Activated CD8-positive, alpha-beta memory T cell treated with anti-CD3 and anti-CD28 coated beads, Interleukin-2, amount 50 U/mL, for 24 hours (primary cell): Measurements from ENCODE around the gene ANKRD44.

Source experiments
- DNase-seq: peaks from one replicate; pipeline ENCODE4 v3.0.0-alpha.2; 2020; ENCODE audit errors: extremely low read depth

The ANKRD44 gene

DNA sequence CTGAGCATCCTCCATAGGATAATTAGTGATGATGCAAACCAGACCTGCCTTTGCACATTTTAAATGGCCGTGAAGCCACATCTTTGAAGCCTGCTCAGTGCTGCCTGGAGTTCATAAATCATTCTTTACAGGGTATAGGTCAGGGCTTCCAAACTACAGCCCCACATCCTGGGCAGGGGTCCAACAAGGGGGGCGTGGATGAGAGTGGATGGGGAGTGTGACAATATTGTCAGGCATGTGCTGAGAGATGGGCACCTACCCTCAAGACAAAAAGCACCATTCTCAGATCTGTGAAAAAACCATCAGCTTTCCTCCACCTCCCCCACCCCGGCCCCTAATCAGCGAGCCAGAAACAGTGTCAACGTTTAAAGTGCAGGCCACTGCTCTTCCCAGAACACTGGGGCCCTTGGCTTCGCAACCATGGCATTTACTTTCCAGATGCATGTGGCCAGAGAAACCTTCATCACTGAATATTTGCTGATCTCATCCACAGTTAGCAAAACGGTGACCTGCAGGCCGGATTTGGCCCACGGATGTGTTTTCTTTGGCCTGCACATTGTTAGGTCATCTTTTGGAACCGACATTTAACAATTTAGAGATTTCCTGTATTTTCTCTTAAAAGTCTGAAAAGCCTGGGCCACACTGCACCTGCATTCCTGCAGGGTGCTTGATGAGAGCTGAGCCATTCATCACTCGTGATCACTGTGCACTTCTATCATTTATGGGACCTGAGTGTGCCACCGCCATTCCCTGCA, 130.7 kb downstream of the ANKRD44 start:
- DNase-seq, result no peak

DNA sequence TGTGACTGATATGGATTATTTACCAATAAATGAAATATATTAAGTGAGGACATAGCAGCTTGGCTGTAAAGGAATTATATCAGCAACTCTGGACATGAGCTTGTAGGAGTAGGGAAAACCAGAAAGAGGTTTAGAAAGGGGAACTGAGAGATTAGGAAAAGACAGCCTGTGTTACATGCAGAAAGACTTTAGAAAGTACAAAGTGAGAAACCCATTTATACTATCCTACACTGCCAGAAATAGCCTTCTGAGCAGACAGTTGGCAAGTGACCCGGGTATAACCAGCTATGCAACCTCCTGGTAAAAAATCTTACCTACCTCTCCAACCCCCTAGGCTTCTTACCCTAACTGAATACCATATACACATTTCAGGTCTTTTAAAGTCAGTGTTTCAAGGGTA, 134.1 kb downstream of the ANKRD44 start:
- no peak for DNase-seq

DNA sequence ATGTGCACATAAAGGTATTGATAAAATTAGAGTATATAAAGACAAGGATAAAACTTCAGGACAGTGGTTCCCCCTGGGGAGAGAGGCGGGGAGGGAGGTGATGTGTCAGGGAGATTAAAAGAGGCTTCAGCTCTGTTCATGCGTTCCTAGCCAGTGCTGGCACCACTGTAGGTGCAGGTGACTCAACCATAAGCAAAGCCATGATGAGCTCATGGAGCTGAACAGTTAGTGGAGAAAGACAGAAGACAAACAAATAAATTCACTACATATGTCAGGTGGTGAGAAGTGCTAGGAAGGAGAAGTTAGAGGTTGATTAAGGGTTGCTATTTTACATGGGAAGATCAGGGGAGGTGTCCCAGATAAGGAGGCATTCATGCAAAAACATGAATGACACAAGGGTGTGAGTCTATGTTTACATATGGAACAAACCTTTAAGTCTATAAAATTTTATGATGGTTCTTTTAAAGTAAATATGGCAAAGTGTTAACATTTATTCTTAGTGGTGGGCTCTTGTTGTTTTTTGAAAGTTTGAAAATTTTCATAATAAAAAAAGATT, 136.0 kb downstream of the ANKRD44 start:
- no peak for DNase-seq

DNA sequence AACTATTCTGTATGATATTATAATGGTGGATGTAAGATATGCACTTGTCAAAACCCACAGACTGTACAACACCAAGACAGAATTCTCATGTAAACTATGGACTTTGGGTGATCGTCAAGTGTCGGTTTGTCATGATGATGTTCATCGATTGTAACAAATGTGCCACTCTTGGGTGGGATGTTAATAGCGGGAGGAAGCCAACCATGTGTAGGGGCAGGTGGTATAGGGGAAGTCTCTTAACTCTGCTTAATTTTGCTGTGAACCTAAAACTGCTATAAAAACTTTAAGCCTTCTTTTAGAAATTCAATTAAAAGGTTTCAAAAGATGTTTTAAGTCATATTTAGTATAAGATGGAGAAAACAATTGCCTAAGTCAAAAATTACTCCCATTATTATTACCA, 139.0 kb downstream of the ANKRD44 start:
- DNase-seq, result no peak

DNA sequence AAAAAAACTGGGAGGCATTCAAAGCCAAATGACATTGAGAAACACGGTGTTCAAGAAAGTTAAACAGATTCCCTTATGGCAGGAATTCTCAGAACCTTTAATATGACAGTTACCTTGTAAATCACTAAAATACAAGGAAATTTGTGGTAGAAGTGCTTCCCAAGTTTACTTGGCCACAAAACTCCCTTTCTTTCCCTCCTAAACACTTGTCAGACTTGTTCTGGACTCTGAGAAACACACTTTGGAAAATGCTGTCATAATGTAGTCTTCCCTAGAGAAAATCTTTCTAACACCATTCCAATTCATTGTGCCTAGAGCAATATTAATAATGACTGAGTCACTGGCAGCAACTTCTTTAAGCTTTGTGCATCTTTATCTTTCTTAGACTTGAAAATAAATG, 140.4 kb downstream of the ANKRD44 start:
- no peak for DNase-seq

DNA sequence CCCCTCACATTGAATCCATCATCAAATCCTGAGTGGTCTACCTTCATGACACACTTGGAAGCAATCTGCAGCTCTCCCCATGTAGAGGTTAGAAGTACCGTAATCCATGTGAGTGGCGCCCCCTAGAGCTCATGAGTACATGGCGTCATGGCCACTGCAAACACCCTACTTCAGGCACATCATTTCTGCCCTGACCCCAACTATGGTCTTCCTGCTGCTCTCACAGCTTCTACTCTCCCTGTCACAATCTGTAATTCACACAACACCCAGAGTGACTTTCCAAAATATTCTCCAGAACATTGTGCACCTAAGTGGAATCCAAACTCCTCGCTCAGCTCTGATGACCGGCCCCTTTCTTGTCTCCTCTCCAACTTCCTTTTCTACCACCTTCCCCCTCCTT, 141.9 kb downstream of the ANKRD44 start:
- peak; percentile 35 for DNase-seq

DNA sequence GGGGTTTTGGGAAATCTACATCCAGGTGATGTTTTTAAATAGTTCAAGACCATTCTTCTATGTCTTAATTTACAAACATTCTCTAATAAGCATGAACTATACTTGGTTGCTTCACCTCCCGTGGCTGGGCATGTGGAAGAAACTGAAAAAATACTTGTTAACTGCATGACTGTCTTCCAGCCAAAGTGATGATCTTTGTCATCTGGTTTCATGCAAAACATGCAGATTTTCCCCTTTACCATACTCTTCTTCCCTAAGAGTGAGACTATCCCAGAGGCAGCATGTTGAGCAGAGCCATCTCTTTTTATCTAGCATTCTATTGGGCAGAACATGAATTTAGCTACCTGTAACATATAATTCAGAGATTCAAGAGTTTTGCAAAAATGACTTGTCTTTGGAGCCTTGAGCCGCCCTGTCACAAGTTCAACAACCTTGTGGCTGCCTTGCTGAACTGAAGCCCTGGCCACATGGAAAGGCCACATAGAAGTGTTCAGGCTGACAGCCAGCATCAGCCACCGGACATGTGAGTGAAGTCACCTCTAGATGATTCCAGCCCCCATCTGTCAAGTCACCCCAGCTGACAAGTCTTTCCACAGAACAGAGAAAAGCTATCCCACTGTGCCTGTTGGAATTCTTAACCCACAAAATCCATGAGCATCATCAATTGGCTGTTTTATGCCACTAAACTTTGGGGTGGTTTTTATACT, 142.8 kb downstream of the ANKRD44 start:
- no peak for DNase-seq

DNA sequence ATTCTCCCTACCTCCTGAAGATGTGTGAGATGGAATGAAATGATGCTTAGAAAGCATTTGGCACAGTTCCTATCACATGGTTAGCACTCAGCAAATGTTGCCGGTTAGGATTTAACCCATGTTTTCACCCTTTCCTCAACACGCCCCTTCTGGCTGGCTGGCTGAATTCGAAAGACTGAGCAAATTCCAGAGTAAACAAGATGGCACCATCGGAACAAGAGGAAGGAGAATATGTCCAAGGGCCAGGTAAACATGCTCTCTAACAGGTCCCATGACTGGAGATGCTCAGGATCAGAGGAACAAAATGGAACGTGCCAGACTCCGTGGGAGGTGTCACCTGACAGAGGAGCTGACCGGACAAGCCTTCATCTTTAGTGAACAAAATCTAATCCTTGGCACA, 145.6 kb downstream of the ANKRD44 start:
- no peak for DNase-seq

DNA sequence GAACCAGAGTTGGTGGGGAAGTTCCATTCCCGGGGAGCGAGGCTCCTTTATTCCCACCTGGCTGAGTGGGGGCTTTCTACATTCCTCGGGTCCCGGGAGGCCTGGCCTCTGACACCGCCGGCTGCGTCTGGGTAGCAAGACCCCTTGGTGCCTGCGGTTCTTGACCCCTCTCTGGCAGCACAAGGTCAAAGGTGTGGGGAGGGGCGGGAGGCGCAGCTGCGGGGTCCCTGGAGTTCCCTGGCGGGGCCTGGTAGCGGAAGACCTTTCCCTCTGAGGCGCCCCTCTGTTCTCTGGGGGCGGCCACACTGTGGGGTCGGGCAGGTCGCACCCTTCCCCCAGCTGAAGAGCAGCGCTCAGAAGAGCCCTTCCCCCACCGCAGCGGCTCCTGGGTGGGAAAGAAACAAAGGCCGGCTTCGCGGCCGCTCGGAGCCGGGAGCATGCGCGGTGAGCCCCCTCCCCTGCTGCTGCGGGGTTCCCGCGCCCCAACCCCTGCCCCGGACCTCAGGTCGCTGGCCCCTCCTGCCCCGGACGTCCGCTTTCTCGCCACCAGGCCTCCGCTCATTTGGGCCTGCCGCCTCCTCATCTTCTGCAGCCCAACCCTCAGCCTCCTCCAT, 146.3 kb downstream of the ANKRD44 start:
- DNase-seq, result no peak

DNA sequence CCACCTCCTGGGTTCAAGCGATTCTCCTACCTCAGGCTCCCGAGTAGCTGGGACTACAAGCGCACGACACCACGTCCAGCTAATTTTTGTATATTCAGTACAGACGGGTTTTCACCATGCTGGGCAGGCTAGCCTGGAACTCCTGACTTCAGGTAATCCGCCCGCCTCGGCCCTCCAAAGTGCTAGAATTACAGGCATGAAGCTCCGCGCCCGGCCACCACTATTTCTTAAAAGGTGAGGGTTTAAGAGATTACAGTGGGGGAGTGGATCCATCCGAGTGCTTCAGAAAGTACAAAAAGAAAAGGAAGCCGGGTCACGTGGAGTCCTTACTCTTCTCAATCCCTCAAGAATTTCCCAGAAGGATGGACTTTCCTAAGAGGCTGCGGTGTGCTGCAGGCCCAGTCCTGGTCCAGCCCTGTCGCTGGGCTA, 146.9 kb downstream of the ANKRD44 start:
- no peak for DNase-seq

DNA sequence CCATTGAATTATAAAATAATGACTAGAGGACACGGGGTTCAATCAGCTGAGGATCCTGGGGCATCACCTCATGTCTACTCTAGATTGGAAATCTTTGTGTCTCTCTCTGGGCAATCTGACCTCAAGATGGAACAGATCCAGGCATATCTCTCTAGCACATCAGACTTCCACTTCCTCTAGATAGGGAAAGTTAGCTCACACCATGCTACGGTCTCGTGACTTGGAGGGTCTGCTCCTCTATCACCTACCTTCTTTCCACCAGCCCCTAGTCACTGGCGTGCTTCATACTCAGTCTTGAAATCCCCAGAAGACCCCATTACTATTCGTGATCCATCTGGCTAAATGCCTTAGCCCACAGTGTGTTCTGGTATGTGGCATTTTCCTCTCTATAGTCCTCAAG, 148.8 kb downstream of the ANKRD44 start:
- no peak for DNase-seq

DNA sequence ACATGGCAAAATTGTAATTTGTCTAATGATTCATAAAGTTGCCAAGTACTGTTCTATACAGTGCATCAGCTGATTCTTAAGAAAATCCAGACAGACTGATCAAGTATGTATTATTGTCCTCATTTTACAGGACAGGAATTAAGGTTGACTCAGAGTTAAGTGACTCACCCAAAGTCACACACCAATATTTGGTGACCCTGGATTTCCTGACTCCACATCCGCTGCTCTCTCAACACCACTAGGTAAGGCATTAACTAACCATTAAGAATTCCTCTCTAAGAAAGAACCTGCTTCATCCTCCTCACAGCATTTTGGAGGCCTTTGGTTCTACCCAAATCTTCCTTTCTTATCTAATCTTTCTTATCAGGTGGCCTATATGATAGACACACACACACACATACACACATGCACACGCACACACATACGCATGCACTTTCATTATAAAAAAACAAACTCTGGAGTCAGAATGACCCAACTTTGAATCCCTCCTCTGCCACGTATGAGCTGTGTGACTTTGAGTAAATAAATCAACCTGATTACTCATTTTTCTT, 150.8 kb downstream of the ANKRD44 start:
- no peak for DNase-seq

DNA sequence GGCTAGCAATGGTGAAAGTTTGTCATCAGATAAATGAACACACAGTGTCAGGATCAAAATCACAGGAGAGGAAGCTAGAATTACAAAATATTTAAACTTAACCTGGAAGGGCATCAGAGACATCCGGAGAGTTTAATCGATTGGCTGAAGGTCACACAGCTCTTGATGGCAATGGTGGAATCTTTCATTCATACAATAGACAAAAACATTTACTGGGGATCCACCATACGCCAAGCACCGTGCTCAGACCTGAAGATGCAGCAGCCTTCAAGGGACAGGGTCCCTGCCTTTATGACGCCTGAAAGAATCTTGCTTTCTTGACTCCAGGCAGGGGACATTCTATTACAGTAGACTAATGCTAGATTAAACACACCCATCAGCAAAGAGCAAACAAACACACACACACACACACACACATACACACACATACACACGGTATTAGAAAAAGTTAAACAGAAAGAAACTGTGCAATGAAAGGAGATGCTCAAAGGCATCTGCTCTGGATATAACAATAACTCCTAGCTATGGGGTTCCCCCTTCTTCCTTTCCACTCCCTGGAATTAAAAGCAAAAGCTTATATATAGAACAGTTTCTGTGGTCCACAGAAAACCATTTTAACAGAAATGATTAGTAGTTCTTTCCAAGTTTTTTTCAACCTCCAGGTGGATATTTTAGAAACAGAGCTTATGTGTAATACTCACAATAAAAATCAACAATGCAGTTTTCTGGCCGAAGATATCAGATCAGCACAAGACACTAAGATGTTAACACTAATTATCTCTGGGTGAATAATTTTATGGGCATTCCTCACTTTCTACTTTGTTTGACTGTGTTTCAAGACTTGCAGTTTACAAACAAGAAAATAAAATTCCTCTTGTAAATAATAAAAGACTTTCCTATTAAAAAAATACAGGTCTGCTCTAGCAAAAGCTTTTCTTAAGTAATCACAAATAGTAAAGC, 151.7 kb downstream of the ANKRD44 start:
- DNase-seq, result no peak

DNA sequence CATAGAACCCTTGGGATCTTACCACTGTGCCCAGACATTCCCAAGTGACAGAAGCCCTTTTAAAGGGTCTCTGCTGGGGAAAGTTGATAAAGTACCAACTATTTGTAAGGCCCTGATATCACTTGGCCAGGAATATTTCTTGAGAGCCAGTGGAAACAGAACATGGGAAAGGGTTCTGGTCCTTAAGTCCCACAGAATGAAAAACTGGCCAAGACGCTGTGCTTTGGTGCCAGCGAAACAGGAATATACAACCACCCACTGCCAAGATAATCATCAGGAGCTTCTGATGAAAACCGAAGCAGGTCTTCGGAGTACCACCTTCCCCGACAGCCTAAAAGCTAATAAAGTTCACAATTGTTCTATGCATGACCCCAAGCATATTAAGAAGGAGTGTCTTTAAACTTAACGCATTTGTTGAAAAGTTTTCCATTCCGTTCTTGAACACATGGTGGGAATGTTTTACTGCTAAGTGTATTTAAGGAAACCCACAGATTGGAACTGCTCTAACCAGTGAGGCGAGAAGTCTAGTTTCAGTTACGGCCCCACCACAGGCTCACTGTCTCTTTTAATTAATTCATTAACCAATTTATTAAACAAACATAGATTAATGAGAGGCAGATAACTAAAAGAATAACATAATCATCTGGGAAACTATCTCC, 152.6 kb downstream of the ANKRD44 start:
- no peak for DNase-seq

DNA sequence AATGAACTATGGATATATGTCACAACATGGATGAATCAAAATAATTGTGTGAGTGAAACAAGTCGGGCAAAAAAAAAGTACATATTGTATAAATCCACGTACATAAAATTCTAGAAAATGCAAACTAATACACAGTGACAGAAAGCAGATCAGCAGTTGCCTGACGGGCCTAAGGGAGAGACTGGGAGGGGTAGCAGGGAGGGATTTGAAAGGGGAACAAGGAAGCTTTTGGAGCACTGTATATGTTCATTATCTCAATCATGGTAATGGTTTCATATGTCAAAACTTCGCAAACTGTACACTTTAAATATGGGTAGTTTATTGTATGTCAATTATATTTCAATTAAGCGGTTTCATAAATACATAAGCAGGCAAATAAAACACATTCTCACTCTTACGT, 153.8 kb downstream of the ANKRD44 start:
- DNase-seq, result no peak

DNA sequence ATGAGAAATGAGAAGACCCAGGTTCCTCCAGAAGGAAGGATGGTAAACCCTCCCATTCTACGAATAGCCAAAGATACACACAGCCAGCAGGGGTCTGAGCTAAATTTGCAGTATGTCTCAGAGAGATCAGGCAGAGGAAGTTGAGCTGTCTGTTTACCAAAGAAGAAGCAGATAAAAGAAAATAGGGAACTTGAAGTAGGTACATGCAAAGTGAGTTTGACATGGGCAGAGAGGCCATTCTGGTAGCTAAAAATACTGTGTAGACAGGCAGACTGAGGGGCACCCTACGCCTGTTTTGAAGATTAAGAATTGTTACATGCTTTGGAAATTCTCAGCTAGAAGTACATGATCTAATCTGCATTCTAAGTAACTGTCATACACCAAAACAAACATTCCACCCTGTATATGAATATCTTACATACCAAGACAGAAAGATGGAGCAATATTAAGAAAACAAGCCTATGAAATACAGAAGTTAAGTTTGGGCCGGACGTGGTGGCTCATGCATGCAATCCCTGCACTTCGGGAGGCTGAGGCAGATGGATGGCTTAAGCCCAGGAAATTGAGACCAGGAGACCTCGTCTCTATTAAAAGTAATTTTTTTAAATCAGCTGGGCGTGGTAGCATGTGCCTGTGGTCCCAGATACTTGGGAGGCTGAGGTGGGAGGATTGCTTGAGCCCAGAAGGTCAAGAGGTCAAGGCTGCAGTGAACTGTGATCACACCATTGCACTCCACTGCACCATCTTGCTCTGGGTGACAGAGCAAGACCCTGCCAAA, 157.9 kb downstream of the ANKRD44 start:
- no peak for DNase-seq

DNA sequence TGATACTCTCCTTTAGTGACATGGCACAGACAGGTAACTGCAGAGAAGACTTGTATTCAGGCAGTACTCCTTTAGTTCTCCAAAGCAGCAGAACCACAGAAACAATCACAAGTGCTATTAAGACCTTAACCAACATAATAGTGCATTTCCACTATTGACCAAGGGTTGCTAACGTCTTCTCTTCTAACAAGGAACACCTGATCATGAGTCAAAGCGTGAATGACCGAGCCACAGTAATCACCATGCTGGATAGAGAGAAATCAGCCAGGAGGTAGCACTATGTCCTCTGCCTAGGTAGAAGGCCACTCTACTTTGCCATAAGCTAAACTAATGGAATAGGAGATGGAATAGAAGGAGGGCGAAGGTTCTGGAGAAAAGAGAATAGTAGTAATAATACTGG, 161.0 kb downstream of the ANKRD44 start:
- DNase-seq, result no peak

DNA sequence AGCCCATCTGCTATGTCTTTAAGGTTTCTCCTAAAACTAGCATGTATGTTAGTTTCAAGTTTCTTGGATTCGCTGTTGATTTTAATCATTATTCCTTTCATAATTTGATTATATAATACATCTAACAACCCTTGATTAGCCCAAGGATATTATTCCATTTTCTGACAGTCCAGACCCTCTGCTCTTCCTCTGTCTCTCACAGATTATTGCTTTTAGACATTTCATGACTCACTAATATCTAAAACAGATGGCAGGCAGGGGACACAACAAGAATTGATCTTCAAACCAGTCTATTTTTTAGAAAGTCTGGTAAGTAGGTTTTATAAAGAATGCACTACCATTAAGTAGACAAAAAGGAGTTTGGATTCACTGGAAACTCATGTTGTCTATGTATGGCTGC, 162.2 kb downstream of the ANKRD44 start:
- DNase-seq, result no peak

DNA sequence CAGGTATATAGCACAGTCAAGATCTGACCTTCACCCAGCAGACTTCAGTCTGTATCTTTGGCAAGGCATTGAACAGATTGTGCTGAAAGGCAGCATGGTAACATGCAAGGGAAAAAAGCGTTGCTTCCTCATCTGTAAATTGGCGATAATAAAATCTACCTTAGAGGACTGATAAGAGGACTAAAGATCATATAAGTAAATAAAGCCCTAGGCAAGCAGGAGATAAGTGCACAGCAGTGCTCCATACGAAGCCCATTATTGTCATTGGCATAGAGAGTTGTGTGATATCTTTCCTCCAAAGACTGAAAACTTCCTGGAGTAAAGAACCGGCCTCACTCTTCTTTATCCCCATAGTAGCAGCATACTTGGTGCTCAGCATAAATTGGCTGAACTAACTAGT, 162.6 kb downstream of the ANKRD44 start:
- no peak for DNase-seq

DNA sequence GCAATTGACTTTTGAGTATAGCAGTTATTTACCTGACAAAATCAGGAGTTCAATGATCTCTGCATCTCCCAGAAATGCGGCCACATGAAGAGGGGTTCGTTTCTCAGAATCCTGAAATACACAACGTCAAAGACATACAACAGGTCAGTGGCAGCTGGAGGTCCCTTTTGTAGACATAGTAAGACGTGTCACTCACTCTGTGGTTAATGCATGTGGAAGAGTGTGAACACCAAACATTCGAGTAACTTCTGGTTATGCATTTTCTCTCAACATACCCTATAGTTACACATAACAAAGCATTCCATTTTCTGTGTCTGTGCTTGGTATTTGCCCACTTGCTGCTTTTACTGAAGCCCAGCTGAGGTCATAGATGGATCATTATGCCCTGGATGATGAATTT, 163.6 kb downstream of the ANKRD44 start:
- no peak for DNase-seq
